GM21367 (cell line): ENCODE measurements around the gene ARL16.
"Not testable (repeated sequence)": the region's sequence is repeated elsewhere in the genome, so short reads cannot be mapped to it uniquely, and the experiment has no call there.

Experiments
- ATAC-seq: cut with Tn5 transposase; IDR thresholded peaks from one replicate; pipeline ENCODE4 v1.9.1; 2021; ENCODE audit not compliant: unreplicated experiment

Gene ARL16

DNA sequence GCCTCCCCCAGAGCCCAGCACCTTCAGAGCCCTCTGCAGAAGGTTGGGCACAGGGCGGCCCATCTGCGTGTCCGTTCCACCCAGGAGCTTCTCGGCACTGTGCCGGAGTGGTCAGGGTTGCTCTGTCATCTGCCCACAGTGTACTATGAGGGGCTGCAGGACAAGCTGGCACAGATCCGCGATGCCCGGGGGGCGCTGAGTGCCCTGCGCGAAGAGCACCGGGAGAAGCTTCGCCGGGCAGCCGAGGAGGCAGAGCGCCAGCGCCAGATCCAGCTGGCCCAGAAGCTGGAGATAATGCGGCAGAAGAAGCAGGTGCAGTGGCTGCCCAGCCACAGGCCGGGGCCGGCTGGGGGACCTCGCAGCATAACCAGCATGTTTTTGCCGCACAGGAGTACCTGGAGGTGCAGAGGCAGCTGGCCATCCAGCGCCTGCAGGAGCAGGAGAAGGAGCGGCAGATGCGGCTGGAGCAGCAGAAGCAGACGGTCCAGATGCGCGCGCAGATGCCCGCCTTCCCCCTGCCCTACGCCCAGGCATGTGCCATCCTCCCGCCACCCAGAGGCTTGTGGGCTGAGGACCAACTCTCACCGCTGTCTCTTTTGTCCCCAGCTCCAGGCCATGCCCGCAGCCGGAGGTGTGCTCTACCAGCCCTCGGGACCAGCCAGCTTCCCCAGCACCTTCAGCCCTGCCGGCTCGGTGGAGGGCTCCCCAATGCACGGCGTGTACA, 12.8 kb upstream of the ARL16 start:
- no peak for ATAC-seq

DNA sequence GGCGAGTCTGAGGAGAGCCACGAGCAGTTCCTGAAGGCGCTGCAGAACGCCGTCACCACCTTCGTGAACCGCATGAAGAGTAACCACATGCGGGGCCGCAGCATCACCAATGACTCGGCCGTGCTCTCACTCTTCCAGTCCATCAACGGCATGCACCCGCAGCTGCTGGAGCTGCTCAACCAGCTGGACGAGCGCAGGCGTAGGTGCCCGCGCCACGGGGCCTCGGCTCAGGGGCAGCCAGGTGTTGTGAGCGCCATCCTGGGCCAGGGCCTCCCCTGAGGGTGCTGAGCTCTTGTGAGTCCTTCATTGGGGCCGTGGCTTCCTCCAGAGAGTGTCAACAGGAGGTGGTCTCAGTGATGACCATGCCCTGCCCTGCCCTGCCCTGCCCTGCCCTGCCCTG, 12.2 kb upstream of the ARL16 start:
- ATAC-seq: no peak

DNA sequence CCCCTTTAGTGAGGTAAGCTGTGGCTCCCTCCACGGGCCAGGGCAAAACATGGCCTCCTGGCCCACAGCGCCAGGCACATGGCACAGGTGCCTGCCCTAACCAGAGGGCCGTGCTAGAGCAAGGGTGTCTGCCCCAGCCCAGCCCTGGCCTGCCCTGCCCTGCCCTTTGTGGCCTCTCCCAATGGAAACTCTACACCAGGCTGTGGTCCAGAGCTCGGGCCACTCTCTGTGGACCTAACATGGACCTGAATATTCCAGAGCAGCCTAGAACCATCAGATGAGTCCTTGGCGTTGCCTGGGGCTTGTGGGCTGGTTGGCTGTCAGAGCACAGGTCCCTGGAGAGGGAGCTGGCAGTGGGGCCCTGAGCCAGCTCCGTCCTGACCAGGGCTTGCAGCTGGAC, 11.6 kb upstream of the ARL16 start:
- no peak for ATAC-seq

DNA sequence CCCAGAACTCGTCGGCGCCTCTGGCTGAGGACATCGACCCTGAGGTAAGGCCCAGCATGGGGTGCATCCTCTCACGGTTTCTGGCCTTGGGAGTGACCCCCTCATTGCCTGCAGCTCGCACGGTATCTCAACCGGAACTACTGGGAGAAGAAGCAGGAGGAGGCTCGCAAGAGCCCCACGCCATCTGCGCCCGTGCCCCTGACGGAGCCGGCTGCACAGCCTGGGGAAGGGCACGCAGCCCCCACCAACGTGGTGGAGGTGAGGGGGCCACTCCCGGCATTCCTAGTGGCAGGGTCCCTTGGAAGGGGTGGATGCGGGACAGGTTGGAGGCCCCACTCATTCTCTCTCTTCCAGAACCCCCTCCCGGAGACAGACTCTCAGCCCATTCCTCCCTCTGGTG, 11.2 kb upstream of the ARL16 start:
- ATAC-seq: no peak

DNA sequence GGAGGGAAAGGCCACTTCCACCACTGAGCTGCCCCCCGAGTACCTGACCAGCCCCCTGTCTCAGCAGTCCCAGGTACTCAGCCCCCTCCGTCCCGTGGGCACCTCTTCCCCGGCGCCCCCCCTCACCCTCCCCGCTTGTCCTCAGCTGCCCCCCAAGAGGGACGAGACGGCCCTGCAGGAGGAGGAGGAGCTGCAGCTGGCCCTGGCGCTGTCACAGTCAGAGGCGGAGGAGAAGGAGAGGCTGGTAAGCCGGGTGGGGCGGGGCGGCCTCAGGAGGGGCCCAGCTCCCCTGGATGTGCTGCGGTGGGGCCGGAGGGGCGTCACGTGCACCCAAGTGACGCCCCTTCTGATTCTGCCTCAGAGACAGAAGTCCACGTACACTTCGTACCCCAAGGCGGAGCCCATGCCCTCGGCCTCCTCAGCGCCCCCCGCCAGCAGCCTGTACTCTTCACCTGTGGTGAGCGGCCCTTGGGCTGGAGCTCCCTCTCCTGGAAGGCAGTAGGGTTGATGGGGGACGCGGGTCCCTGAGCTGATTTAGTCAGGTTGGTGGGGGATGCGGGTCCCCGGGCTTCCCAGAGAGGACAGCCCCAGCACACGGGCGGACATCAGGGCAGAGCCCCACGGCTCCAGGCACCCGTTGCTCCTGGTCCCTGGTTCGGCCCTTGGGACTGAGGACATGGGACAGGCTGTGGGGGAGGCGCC, 10.1 kb upstream of the ARL16 start:
- no peak for ATAC-seq

DNA sequence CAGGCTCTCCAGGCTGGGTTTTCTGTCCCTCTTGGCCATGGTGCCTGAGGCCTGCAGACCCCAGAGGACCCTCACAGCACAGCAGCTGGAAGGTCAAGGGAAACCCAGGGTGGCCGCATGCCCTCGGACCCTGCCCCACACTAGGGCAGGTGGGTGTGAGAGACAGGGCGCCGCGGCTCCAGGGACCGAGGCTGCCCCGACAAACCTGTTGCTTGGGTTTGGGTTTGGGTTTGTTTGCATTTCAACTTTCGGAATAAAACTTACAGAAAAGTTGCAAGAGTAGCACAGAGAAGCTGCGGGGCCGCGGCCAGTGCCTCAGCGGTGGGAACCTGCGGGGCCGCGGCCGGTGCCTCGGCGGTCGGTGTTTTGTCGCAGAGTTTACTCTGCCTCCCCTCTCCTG, 8.0 kb upstream of the ARL16 start:
- ATAC-seq: no peak

DNA sequence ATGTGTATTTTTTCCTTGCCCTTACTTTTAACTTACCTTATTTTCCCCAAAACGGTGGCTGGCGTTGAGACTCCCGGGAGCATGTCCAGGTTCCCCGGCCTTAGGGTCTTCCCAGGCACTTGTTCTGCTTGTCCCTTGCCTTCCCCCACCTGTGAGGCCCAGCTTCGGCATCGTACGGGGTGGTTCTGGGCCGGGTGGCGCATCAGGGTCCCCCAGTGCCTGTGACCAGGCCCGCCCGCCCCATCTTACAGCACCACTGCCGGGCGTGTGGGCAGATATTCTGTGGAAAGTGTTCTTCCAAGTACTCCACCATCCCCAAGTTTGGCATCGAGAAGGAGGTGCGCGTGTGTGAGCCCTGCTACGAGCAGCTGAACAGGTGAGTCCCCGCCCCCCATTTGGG, 7.6 kb upstream of the ARL16 start:
- no peak for ATAC-seq

DNA sequence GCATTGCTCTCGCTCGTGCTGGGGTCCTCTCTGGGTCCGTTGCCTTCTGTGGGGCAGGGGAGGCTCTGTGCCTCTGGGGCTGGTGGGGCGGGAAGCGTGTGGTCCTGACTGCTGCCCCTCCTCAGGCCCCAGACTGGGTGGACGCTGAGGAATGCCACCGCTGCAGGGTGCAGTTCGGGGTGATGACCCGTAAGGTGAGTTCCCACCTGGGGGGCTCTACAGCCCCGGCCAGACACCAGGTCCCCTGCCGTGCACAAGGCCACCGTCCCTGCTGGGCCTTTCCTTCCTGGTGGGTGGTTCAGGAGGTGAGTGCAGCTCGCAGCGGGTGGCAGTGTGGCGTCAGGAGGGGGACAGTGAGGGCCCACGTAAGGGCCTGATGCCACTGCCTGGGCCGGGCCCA, 7.0 kb upstream of the ARL16 start:
- ATAC-seq: no peak

DNA sequence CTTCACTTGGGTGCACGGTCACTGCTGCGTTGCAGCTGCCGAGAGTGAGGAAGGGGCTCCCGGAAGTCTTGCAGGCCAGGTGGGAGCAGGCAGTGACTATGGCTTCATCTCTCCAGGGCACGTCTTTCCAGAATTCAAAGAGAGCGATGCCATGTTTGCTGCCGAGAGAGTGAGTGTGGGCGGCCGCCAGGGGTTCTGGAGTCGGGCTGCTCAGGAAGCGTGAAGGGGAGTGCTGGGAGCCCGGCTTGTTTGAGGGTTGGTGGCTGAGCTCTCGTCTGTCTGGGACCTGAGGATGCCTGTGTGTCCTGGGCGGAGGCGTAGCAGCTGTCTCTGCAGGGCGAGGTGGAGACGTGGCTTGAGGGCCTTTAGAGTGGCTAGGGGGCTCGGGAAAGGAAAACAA, 6.5 kb upstream of the ARL16 start:
- ATAC-seq: no peak

DNA sequence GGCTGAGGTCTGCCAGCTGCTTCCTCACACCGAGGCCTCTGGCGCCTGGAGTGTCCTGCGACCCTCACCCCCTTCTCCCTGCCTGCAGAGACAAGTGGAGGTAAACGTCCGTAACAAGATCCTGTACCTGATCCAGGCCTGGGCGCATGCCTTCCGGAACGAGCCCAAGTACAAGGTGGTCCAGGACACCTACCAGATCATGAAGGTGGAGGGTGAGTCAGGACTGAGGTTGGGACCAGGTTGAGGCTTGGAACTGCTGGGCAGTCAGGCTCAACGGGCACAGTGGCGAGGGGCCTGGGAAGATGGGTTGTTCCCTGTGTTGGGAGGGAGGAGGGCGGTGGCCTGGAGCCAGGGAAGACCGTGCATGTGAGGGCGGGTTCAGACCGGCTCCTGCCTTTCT, 5.0 kb upstream of the ARL16 start:
- ATAC-seq: no peak

DNA sequence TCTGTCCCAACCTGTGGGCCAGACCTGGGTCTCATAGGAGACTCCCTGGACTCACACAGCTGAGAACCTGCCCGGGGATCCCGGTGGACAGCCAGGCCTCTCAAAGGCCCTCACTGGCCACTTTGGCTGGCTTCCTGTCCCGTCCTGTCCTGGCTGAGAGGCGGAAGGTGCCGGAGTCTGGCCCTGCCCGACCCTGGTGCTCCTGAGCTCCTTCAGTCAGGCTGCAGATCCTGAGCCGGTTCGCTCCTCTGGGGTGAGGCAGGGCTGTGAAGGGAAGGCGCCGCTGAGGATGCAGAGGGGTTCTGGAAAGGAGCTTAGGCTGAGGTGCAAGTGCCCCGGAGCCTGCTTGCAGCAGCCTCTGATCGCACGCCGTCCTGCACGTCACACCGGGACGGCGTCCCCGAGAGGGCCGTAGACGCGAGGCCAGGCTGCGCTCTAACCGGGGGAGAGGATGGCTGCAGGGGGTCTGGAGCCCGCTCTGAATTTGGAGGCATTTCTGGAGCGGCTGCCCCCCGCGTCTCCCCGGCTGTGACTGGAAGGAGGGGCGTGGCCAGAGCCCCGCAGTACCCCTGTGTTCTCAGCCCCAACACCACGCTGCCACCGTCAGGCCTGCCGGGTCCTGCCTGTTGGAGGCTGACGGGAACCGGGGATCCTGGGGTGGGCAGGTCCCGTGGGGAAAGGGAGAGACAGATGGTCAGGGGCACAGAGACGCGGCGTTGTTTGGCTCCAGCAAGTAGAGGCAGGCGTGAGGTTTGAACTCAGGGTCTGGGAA, 4.4 kb upstream of the ARL16 start:
- no peak for ATAC-seq

DNA sequence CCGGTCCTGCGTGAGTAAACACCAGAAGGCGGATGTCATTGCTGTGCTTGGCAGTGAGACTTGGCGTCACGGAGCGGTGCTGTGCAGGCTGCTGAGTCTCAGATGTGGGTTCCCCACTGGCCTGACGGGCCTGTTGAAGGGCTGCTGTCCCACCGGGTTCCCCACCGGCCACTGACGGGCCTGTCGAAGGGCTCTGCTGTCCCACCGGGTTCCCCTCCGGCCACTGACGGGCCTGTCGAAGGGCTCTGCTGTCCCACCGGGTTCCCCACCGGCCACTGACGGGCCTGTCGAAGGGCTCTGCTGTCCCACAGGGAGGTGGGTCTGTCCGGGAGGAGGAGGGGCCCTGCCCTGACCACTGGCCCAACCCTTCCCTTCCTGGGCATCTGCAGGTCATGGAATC, 3.0 kb upstream of the ARL16 start:
- no peak for ATAC-seq

DNA sequence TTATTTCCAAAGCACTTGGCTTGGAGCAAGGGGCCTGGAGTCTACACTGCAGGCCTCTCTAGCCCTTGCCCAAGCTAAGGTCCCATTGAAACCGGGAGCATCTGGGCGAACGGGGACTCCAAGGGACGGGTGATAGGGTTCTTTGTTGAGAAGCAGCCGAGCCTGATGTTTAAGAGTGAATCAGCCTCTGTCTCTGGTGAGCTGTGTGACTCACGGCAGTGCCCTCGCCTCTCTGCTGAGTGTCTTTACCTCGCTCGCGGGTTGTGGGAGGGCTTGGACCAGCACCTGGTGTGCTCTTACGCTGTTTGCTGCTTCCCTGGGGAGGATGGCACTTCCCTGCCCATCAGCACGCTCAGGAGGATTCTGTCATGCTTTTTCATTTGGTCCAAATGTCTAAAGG, 1.5 kb upstream of the ARL16 start:
- ATAC-seq: no peak

DNA sequence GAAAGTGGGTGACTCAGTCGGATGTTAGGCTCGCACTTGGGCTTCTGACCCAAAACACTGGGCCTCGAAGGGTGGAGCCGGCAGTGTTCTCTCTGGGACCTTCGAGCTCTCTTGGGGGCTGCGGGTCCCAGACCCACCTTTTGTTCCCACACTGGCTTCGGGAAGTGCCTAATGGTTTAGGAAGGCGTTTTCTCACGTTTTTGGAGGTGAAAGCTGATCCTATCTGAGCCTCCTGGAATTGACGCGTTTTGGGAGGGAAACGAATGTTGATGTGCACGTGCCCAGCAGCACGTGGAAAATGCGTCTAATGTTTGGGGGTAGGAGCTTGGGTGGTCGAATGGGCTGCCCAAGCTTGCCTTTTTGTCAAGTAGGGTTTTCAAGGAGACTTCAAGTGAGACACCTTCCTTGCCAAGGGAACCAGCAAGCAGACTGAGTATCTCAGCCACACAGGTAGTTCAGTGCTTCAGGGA, 880 bp upstream of the ARL16 start:
- no peak for ATAC-seq

DNA sequence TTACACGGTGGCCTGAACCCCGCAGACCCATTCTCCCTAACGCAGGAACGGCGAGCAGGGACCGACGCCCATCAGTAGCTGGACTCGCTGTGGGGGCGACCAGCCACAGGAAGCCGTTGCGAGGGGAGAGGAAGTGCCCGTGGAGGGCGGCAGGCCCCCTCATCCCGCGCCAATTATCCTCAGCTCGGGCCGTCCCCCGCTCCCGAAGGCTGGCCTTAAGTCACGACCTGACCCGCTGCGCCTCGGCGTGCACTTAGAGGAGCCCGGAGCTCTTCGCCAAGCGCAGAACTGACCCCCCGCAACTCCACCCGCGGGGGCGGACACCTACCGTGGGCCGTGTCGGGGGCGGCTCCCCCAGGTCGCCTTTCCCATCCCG, 401 bp downstream of the ARL16 start:
- ATAC-seq: no peak

DNA sequence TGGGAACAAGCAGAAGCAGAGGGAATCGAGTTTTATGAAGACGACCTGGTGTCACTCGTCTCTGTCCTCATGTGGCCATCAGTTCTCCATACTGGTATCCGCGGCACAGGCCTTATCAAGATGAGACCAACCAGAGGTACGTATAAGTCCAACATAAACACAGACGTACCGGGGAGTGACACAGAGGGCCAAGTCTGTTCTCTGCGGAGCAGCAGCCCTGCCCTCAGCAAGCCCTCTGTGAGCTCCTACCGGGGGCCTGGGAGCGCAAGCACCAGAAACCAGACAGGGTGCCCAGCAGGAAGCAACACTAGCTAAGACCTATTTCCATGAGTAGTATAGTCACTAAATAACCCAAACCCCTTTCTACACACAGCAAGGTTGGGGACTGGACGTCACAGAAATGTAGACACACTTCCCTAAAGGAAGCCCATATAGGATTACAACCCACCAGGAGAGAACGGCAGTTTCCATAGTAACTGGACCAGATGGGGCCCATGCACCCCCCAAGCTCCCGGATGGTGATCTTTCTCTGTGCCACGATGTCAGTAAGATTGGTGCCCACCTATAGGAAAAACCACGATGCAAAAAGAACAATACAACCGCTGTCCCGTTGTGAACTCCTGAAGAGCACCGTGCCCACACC, 911 bp downstream of the ARL16 start:
- ATAC-seq: no peak

DNA sequence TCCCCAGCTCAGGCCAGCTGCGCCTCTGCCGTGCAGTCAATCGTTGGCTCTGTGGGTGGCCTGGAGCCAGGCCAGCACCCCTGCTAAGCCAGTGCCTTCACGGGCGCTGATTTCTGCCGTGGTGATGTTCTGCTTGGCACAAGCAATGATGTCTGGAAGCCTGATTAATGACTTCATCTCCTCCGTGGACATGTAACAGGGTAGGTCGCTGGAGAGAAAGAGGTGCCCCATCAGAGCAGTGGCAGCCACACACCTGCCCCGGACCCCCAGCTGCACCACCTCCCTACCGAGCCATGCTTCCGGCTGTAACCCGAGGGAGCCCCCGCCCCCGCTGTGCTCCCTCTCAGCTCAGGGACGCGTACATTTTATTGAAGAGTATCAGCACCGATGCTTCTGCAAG, 1.9 kb downstream of the ARL16 start:
- no peak for ATAC-seq

DNA sequence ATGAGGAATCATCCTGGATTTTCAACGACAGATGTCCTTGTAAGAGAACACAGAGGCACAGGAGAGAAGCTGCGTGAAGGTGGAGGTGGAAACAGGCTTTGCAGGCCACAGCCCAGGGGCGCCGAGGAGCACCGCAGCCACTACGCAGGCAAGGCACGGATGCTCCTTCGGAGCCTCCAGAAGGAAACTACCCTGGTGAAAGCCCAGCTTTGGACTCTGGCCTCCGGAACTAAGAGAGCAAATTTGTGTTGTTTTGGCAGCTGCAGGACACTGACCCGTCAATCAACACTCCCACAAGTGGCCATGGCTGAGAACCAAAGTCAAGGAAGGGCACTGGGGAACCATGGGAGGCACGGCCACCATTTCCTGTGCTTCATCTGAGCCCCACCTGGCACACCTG, 3.4 kb downstream of the ARL16 start:
- ATAC-seq: no peak

DNA sequence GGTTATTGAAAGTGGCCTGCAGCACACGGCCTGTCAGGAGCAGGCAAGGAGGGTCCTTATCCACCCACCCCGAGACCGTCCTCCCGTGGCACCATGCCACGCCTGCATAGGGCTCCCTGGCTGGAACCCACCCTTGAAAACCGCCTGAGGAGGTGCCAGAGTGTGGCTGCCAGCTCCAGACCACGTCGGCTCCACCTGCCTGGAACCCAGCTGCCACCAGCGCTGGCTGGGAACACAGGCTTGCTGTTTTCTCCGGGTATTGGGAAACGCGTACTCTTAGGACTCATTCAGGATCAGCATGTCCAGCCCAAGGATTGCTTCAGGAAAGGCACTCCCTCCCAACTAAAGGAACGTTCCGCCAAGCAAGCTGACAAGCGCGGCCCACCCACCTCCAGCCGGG, 6.7 kb downstream of the ARL16 start:
- no peak for ATAC-seq

DNA sequence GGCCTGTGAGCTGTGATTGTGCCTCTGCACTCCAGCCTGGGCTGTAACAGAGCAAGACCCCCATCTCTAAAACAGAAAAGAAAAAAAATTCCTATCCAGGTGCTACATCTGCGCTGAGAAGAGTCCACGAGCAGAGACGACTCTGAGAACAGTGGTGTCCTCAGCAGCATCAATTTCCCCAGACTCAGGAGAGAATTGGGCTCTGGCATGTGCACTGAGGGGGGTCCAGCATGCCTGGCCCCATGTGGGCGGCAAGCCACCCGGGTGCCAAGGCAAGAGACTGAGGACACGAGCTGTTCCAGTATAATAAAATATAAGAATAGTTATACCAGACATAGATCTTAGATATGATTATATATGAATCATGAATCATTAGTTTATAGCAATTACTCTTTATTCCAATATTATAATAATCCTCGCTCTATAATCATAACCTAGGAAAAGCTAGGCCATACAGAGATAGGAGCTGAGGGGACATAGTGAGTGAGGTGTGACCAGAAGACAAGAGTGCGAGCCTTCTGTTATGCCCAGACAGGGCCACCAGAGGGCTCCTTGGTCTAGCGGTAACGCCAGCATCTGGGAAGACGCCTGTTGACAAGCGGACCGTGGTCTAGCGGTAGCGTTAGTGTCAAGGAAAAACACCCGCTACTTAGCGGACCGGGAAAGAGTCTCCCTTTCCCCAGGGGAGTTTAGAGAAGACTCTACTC, 7.9 kb downstream of the ARL16 start:
- not testable (repeated sequence) for ATAC-seq
